WTC11 (cell line): Measurements from ENCODE around the gene ATP10D. TPM values are rescaled to one million over a fixed set of nuclear protein-coding genes. Genes with fewer than 3 reads are reported as not detected.
A peak's percentile ranks its signal among the peaks of the same experiment; 100 is the strongest.

Experiments
- ATAC-seq: fragments of 200-7000 bp; cut with Tn5 transposase; 2 replicates; pipeline ENCODE4 v1.10.0; 2021; ENCODE audit warnings: mild to moderate bottlenecking, moderate library complexity
- CTCF ChIA-PET: fragments of 300-600 bp; sonication (Branson Sonifier 250); formaldehyde crosslinking; loops from one replicate; lab custom pipeline; 2021; ENCODE audit warnings: antibody characterized with exemption; lab: Charles Lee
- POLR2A ChIA-PET: fragments of 350-600 bp; sonication (Branson Sonifier 250); formaldehyde crosslinking; loops from one replicate; lab custom pipeline; 2021; ENCODE audit warnings: antibody characterized with exemption; lab: Charles Lee
- DNase-seq: peaks from one replicate; pipeline ENCODE4 v3.0.0; 2021; ENCODE audit warnings: low spot score
- H3K27ac Mint-ChIP-seq: 2 replicates; pipeline ENCODE4 v1.8.0; 2021; ENCODE audit warnings: mixed read lengths
- H3K27me3 Mint-ChIP-seq: 2 replicates; pipeline ENCODE4 v1.8.0; 2021; ENCODE audit warnings: low read depth, mild to moderate bottlenecking, moderate library complexity, mixed read lengths
- H3K36me3 Mint-ChIP-seq: 2 replicates; pipeline ENCODE4 v1.8.0; 2021; ENCODE audit warnings: mixed read lengths
- H3K4me1 Mint-ChIP-seq: 2 replicates; pipeline ENCODE4 v1.8.0; 2022; ENCODE audit warnings: mixed read lengths
- H3K4me3 Mint-ChIP-seq: 2 replicates; pipeline ENCODE4 v1.8.0; 2021; ENCODE audit warnings: mild to moderate bottlenecking, moderate library complexity, mixed read lengths
- H3K9me3 Mint-ChIP-seq: 2 replicates; pipeline ENCODE4 v1.8.0; 2021; ENCODE audit warnings: mixed read lengths
- CBFB ChIP-seq: sonication (generic); formaldehyde crosslinking; IDR thresholded peaks from 2 replicates; pipeline ENCODE4 v1.8.1; 2022; ENCODE audit warnings: mild to moderate bottlenecking, low read depth, missing genetic modification reagents
- CDX4 ChIP-seq: fragments of 250-450 bp; sonication (Bioruptor Pico); IDR thresholded peaks from 2 replicates; pipeline ENCODE4 v1.9.0; 2021; ENCODE audit warnings: moderate library complexity, mild to moderate bottlenecking, inconsistent platforms, borderline replicate concordance
- E2F5 ChIP-seq: sonication (generic); formaldehyde crosslinking; IDR thresholded peaks from 2 replicates; pipeline ENCODE4 v1.8.1; 2022; ENCODE audit warnings: mild to moderate bottlenecking, moderate library complexity, missing genetic modification reagents
- ETV6 ChIP-seq: sonication (generic); formaldehyde crosslinking; IDR thresholded peaks from 2 replicates; pipeline ENCODE4 v1.8.1; 2022; ENCODE audit warnings: mild to moderate bottlenecking, missing genetic modification reagents
- HMGA2 ChIP-seq: fragments of 250-450 bp; sonication (Bioruptor Pico); IDR thresholded peaks from 2 replicates; pipeline ENCODE4 v1.4.0; 2021; ENCODE audit warnings: mild to moderate bottlenecking, moderate library complexity
- JUN ChIP-seq: sonication (generic); formaldehyde crosslinking; IDR thresholded peaks from 2 replicates; pipeline ENCODE4 v1.8.0; 2023; ENCODE audit warnings: mild to moderate bottlenecking, missing genetic modification reagents
- MXD4 ChIP-seq: fragments of 250-450 bp; sonication (Bioruptor Pico); IDR thresholded peaks from 2 replicates; pipeline ENCODE4 v1.8.0; 2021; ENCODE audit warnings: mild to moderate bottlenecking, moderate library complexity, borderline replicate concordance
- NFATC4 ChIP-seq: fragments of 250-450 bp; sonication (Bioruptor Pico); IDR thresholded peaks from 2 replicates; pipeline ENCODE4 v1.9.0; 2021; ENCODE audit warnings: mild to moderate bottlenecking
- PRDM15 ChIP-seq: sonication (generic); formaldehyde crosslinking; IDR thresholded peaks from 2 replicates; pipeline ENCODE4 v1.8.0; 2022; ENCODE audit warnings: missing genetic modification reagents
- SMAD3 ChIP-seq: sonication (generic); formaldehyde crosslinking; IDR thresholded peaks from 2 replicates; pipeline ENCODE4 v1.8.0; 2022; ENCODE audit warnings: missing genetic modification reagents, mild to moderate bottlenecking, borderline replicate concordance
- SOX15 ChIP-seq: fragments of 250-450 bp; sonication (Bioruptor Pico); IDR thresholded peaks from 2 replicates; pipeline ENCODE4 v1.9.0; 2021; ENCODE audit warnings: mild to moderate bottlenecking
- SP1 ChIP-seq: sonication (generic); formaldehyde crosslinking; conservative IDR thresholded peaks from 2 replicates; pipeline ENCODE4 v1.8.1; 2022; ENCODE audit warnings: missing genetic modification reagents
- TEAD4 ChIP-seq: sonication (generic); formaldehyde crosslinking; IDR thresholded peaks from 2 replicates; pipeline ENCODE4 v1.8.0; 2022; ENCODE audit warnings: mild to moderate bottlenecking, missing genetic modification reagents
- TP53 ChIP-seq: sonication (generic); formaldehyde crosslinking; IDR thresholded peaks from 2 replicates; pipeline ENCODE4 v1.8.1; 2023; ENCODE audit warnings: mild to moderate bottlenecking, missing genetic modification reagents
- ZBTB43 ChIP-seq: sonication (generic); formaldehyde crosslinking; IDR thresholded peaks from 2 replicates; pipeline ENCODE4 v1.8.1; 2023; ENCODE audit warnings: mild to moderate bottlenecking, missing genetic modification reagents
- ZNF138 ChIP-seq: sonication (generic); formaldehyde crosslinking; conservative IDR thresholded peaks from 2 replicates; pipeline ENCODE4 v1.8.1; 2022; ENCODE audit warnings: mild to moderate bottlenecking, moderate library complexity, missing genetic modification reagents
- ZNF219 ChIP-seq: sonication (generic); formaldehyde crosslinking; IDR thresholded peaks from 2 replicates; pipeline ENCODE4 v1.8.0; 2023; ENCODE audit warnings: missing genetic modification reagents, mild to moderate bottlenecking, borderline replicate concordance
- ZNF232 ChIP-seq: sonication (generic); formaldehyde crosslinking; IDR thresholded peaks from 2 replicates; pipeline ENCODE4 v1.8.0; 2022; ENCODE audit warnings: mild to moderate bottlenecking, missing genetic modification reagents
- ZNF263 ChIP-seq: sonication (generic); formaldehyde crosslinking; IDR thresholded peaks from 2 replicates; pipeline ENCODE4 v1.8.1; 2022; ENCODE audit warnings: low read depth, mild to moderate bottlenecking, moderate library complexity, missing genetic modification reagents
- ZNF317 ChIP-seq: sonication (generic); formaldehyde crosslinking; IDR thresholded peaks from 2 replicates; pipeline ENCODE4 v1.8.1; 2023; ENCODE audit warnings: low read depth, mild to moderate bottlenecking, moderate library complexity, missing genetic modification reagents, borderline replicate concordance
- ZNF671 ChIP-seq: fragments of 250-450 bp; sonication (Bioruptor Pico); IDR thresholded peaks from 2 replicates; pipeline ENCODE4 v1.8.0; 2021; ENCODE audit warnings: mild to moderate bottlenecking
- total RNA-seq: library from RNA; stranded (reverse); gene quantifications from 3 replicates; pipeline ENCODE4 v1.2.3, GENCODE V29; 2021
- TF ChIP-seq, protein P1 (sequence below): sonication (generic); formaldehyde crosslinking; IDR thresholded peaks from 2 replicates; pipeline ENCODE4 v1.8.1; 2023; ENCODE audit warnings: mild to moderate bottlenecking, missing genetic modification reagents, moderate library complexity
- TF ChIP-seq, protein P2 (sequence below): sonication (generic); formaldehyde crosslinking; IDR thresholded peaks from 2 replicates; pipeline ENCODE4 v1.8.0; 2023; ENCODE audit warnings: mild to moderate bottlenecking, missing genetic modification reagents

The ATP10D gene
- total RNA-seq, 1 experiment from 2014 or later, result 3.1 TPM

DNA sequence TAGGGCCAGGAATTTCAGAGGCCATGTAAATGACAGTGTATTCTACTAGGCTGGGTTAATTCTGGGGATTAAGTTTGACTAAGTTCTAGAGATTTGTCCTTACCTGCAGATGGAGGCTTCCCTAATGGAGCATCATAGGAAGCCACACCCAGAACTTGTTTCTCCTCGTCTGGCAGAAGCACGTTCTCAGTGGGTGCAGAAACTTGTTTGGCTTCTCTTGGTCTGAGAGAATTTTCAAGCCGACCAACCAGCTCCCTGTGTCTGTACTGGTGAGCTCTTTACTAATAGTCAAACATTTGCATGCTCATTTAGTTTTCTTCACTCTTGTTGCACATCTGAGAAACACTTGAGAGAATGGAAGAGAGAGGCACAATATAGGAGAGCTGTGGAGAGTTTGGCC is 907 bp upstream of the ATP10D start:
- TF ChIP-seq HMGA2 (no peak), SOX15 (CRISPR knock-in tag) (no peak), ZNF219 (CRISPR knock-in tag) (no peak), ZNF232 (CRISPR knock-in tag) (no peak), SMAD3 (CRISPR knock-in tag) (no peak), E2F5 (CRISPR knock-in tag) (no peak), ETV6 (no peak), NFATC4 (CRISPR knock-in tag) (no peak), TP53 (CRISPR knock-in tag) (no peak), JUN (CRISPR knock-in tag) (no peak), ZBTB43 (no peak), ZNF317 (CRISPR knock-in tag) (no peak), MXD4 (CRISPR knock-in tag) (no peak), CDX4 (no peak)
- TF ChIP-seq, protein P1, sequence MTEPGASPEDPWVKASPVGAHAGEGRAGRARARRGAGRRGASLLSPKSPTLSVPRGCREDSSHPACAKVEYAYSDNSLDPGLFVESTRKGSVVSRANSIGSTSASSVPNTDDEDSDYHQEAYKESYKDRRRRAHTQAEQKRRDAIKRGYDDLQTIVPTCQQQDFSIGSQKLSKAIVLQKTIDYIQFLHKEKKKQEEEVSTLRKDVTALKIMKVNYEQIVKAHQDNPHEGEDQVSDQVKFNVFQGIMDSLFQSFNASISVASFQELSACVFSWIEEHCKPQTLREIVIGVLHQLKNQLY, result no peak
- TF ChIP-seq, protein P2, sequence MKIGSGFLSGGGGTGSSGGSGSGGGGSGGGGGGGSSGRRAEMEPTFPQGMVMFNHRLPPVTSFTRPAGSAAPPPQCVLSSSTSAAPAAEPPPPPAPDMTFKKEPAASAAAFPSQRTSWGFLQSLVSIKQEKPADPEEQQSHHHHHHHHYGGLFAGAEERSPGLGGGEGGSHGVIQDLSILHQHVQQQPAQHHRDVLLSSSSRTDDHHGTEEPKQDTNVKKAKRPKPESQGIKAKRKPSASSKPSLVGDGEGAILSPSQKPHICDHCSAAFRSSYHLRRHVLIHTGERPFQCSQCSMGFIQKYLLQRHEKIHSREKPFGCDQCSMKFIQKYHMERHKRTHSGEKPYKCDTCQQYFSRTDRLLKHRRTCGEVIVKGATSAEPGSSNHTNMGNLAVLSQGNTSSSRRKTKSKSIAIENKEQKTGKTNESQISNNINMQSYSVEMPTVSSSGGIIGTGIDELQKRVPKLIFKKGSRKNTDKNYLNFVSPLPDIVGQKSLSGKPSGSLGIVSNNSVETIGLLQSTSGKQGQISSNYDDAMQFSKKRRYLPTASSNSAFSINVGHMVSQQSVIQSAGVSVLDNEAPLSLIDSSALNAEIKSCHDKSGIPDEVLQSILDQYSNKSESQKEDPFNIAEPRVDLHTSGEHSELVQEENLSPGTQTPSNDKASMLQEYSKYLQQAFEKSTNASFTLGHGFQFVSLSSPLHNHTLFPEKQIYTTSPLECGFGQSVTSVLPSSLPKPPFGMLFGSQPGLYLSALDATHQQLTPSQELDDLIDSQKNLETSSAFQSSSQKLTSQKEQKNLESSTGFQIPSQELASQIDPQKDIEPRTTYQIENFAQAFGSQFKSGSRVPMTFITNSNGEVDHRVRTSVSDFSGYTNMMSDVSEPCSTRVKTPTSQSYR (CRISPR knock-in tag), result no peak
- Mint-ChIP-seq H3K9me3 (peaks cover 6% of the 10 kb centered on the region), H3K27me3 (peaks cover 12% of the 10 kb centered on the region), H3K4me3 (peak overlapping the region; percentile 97; the same call in 1 of the 2 replicates), H3K27ac (no peak overlapping the region), H3K36me3 (no peaks in the 10 kb centered on the region), H3K4me1 (peaks cover 17% of the 10 kb centered on the region)
- DNase-seq (no peak), ATAC-seq (no peak)
- ChIA-PET POLR2A (interaction anchor here (2.6 kb wide), 1 partner anchor 21 kb away, joined by 10 read pairs; the partner anchor contains the start of gene COMMD8), CTCF (interaction anchor here (0.6 to 2.4 kb wide), 8 partner anchors 21 to 215 kb away, joined by 3 to 21 read pairs (median 4); partner anchors contain the start of gene COMMD8)

DNA sequence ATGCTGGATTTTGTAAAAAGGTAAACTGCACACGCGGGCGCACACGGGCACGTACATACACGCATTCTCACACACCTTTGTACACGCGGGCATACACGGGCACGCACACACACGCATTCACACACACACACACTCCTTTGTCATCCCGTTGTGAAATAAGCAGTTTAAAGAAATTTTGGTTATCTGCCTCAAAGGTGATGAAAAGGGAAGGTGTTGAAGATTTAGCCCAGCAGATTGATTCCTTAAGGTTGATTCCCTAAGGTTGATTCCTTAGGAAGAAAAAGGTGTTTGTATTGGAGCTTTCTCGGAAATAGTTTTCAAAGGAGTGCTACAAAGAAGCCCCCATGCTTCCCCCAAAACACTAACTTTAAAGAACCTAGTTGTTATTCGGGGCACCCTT is 693 bp downstream of the ATP10D start:
- no peak for ATAC-seq
- no peak for DNase-seq
- ChIA-PET CTCF (interaction anchor here (2.4 kb wide), 1 partner anchor 22 kb away, joined by 21 read pairs; the partner anchor contains the start of gene COMMD8), POLR2A (interaction anchor here (2.6 kb wide), 1 partner anchor 22 kb away, joined by 10 read pairs; the partner anchor contains the start of gene COMMD8)
- Mint-ChIP-seq H3K4me3 (peak overlapping the region; percentile 97), H3K9me3 (peaks cover 7% of the 10 kb centered on the region), H3K4me1 (peaks cover 17% of the 10 kb centered on the region), H3K36me3 (no peaks in the 10 kb centered on the region), H3K27me3 (peaks cover 12% of the 10 kb centered on the region)
- TF ChIP-seq ZNF138, result no peak
- TF ChIP-seq, all 79 proteins: peak for 0
- no peak overlapping the region for H3K27ac Mint-ChIP-seq

DNA sequence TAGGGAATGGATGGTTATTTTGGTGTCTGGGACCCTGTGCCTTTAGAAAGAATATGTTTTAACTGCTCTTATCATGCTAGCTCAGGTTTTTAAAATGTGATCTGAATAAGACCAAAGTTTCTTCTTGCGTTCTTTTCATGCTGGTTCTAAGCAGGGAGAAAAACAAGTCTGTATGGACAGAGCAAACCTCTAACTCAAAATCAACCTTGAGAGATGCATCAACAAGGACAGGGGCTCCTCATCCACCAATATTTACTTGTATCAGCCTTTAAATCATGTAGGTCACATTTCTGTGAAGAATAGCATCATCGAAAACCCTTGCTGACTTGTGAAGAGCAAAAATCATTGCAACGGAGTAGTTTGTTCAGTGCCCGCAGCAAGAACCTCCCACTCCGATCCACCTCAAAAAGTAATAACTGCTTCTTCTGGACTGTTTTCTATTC is 1.2 kb downstream of the ATP10D start:
- no peak for DNase-seq
- Mint-ChIP-seq H3K9me3 (peaks cover 7% of the 10 kb centered on the region), H3K4me3 (peak overlapping the region; percentile 97), H3K36me3 (no peaks in the 10 kb centered on the region), H3K27me3 (peaks cover 12% of the 10 kb centered on the region), H3K4me1 (peaks cover 17% of the 10 kb centered on the region), H3K27ac (no peak overlapping the region)
- no peak for ATAC-seq
- POLR2A ChIA-PET, result interaction anchor here (2.6 kb wide), 1 partner anchor 23 kb away, joined by 10 read pairs; the partner anchor contains the start of gene COMMD8
- CTCF ChIA-PET, result no interaction called here
- TF ChIP-seq ZNF671 (CRISPR knock-in tag), result no peak
- TF ChIP-seq SP1 (CRISPR knock-in tag), result no peak
- TF ChIP-seq SMAD3 (CRISPR knock-in tag), result no peak
- TF ChIP-seq PRDM15 (CRISPR knock-in tag), result no peak
- no peak for TF ChIP-seq CBFB
- TF ChIP-seq, protein P1, result no peak
- TF ChIP-seq TEAD4, result no peak
- TF ChIP-seq ZNF263 (CRISPR knock-in tag), result no peak
